GM18873 (cell line): ENCODE results near the gene DEFB131B.
"Not testable (repeated sequence)": the region's sequence is repeated elsewhere in the genome, so short reads cannot be mapped to it uniquely, and the experiment has no call there.

Experiments used
- ATAC-seq: cut with Tn5 transposase; IDR thresholded peaks from one replicate; pipeline ENCODE4 v1.9.1; 2021; ENCODE audit warnings: mild to moderate bottlenecking, moderate library complexity, moderate number of reproducible peaks; ENCODE audit not compliant: unreplicated experiment, low FRiP score

DEFB131B gene

GRCh38 chr11:71910775-71911174 is 32.5 kb downstream of the DEFB131B start:
- ATAC-seq: not testable (repeated sequence)

- ATAC-seq: not testable (repeated sequence)
Observed at GRCh38 chr11:71911321-71911985, 33.2 kb downstream of the DEFB131B start.

GRCh38 chr11:71911986-71912340 is 33.7 kb downstream of the DEFB131B start:
- ATAC-seq: not testable (repeated sequence)

GRCh38 chr11:71913756-71914526 is 35.7 kb downstream of the DEFB131B start:
- ATAC-seq: no peak

GRCh38 chr11:71914617-71915189 is 36.5 kb downstream of the DEFB131B start:
- ATAC-seq: no peak

GRCh38 chr11:71917646-71918140 is 39.4 kb downstream of the DEFB131B start:
- ATAC-seq: no peak

GRCh38 chr11:71927820-71928736 is 49.8 kb downstream of the DEFB131B start, which contains the start of gene XNDC1N:
XNDC1N (minus strand) TSS chr11:71928594; CDS start chr11:71923353, 5,241 bp downstream.
- ATAC-seq: peak; percentile 47

- peak; percentile 80 for ATAC-seq
Observed at GRCh38 chr11:71928737-71929443, 50.6 kb downstream of the DEFB131B start, which contains the start of gene RNF121. RNF121 (plus strand) TSS chr11:71929046; CDS start chr11:71929062, 16 bp downstream.

GRCh38 chr11:71929491-71929890 is 51.2 kb downstream of the DEFB131B start:
- no peak for ATAC-seq

- ATAC-seq: no peak
Observed at GRCh38 chr11:71930556-71931244, 52.4 kb downstream of the DEFB131B start.

GRCh38 chr11:71931245-71931602 is 53.0 kb downstream of the DEFB131B start:
- ATAC-seq: no peak

- ATAC-seq: no peak
Observed at GRCh38 chr11:71933141-71933933, 55.1 kb downstream of the DEFB131B start.
